Measurements from ENCODE around the gene SREK1IP1.

- no peak for TF ChIP-seq CTCF (conservative IDR thresholded peaks at IDR 0.05; ENCODE audit: low read depth, low read length)
- TF ChIP-seq EZH2 (IDR thresholded peaks at IDR 0.05; ENCODE audit: borderline replicate concordance, low read depth, low read length, poor library complexity, severe bottlenecking), result no peak
Observed at GRCh38 chr5:64688391-64688790, 80.1 kb downstream of the SREK1IP1 start.
